HEK293 (cell line): ENCODE measurements around the gene HS1BP3.

Experiments
- CTCF ChIA-PET: fragments of 350-600 bp; formaldehyde crosslinking; extraction: SDS; loops from one replicate; lab custom pipeline; 2021; ENCODE audit warnings: antibody characterized with exemption; lab: Yijun Ruan, JAX
- POLR2A ChIA-PET: fragments of 300-600 bp; formaldehyde crosslinking; extraction: SDS; loops from one replicate; lab custom pipeline; 2020; ENCODE audit warnings: antibody characterized with exemption, inconsistent platforms; lab: Yijun Ruan, JAX
- H3K27ac ChIP-seq: fragments of 200-500 bp; sonication (Bioruptor generic); 2 replicates; pipeline ENCODE4 v1.5.1; 2014; ENCODE audit warnings: low read depth, low read length, control low read depth, inconsistent platforms; ENCODE audit errors: extremely low read depth
- H3K36me3 ChIP-seq, 2 experiments: fragments of 200-500 bp in 1 of 2; sonication (Bioruptor generic) in 1 of 2; 1 replicate in 1 of 2; 2 replicates in 1 of 2; pipeline ENCODE4 v1.5.1; 2014 to 2017; ENCODE audit warnings: inconsistent platforms in 2 of 2, low read length in 2 of 2; ENCODE audit not compliant: control insufficient read depth in 2 of 2, insufficient read depth in 1 of 2
- H3K4me1 ChIP-seq: fragments of 200-500 bp; sonication (Bioruptor generic); 2 replicates; pipeline ENCODE4 v1.5.1; 2014; ENCODE audit warnings: mild to moderate bottlenecking, low read length, inconsistent platforms; ENCODE audit not compliant: control insufficient read depth, insufficient read depth
- H3K4me3 ChIP-seq: 2 replicates; pipeline ENCODE4 v1.5.1; 2011; ENCODE audit warnings: low read depth, mild to moderate bottlenecking, control low read depth, low read length, moderate library complexity
- H3K9me3 ChIP-seq: fragments of 200-500 bp; sonication (Bioruptor generic); 2 replicates; pipeline ENCODE4 v1.5.1; 2014; ENCODE audit warnings: low read depth, low read length, inconsistent platforms; ENCODE audit not compliant: control insufficient read depth, insufficient read depth
- BCL11A ChIP-seq: fragments of 450-650 bp; formaldehyde crosslinking; IDR thresholded peaks from 2 replicates; pipeline ENCODE4 v1.5.1; 2016; ENCODE audit warnings: low read depth, missing biosample characterization, missing genetic modification characterization
- KLF1 ChIP-seq: fragments of 450-650 bp; formaldehyde crosslinking; IDR thresholded peaks from 2 replicates; pipeline ENCODE4 v1.5.1; 2016; ENCODE audit warnings: missing biosample characterization, missing genetic modification characterization
- KLF10 ChIP-seq: fragments of 450-650 bp; IDR thresholded peaks from 2 replicates; pipeline ENCODE4 v1.5.1; 2018; ENCODE audit warnings: missing biosample characterization, mild to moderate bottlenecking, missing genetic modification characterization
- KLF9 ChIP-seq: fragments of 450-650 bp; formaldehyde crosslinking; IDR thresholded peaks from 2 replicates; pipeline ENCODE4 v1.5.1; 2016; ENCODE audit warnings: missing biosample characterization, missing genetic modification characterization, low read depth
- MEIS1 ChIP-seq: sonication (generic); formaldehyde crosslinking; IDR thresholded peaks from 2 replicates; pipeline ENCODE4 v1.8.1; 2022; ENCODE audit warnings: missing genetic modification reagents, mild to moderate bottlenecking, borderline replicate concordance
- SCRT1 ChIP-seq: fragments of 450-650 bp; formaldehyde crosslinking; IDR thresholded peaks from 2 replicates; pipeline ENCODE4 v1.5.1; 2016; ENCODE audit warnings: missing biosample characterization, missing genetic modification characterization, borderline replicate concordance
- YY1 ChIP-seq: fragments of 450-650 bp; formaldehyde crosslinking; IDR thresholded peaks from 2 replicates; pipeline ENCODE4 v1.5.1; 2018; ENCODE audit warnings: missing biosample characterization, missing genetic modification characterization
- ZFHX2 ChIP-seq: fragments of 450-650 bp; formaldehyde crosslinking; conservative IDR thresholded peaks from 2 replicates; pipeline ENCODE4 v1.5.1; 2016; ENCODE audit warnings: missing biosample characterization, missing genetic modification characterization
- ZNF10 ChIP-seq: fragments of 450-650 bp; formaldehyde crosslinking; IDR thresholded peaks from 2 replicates; pipeline ENCODE4 v1.5.1; 2017; ENCODE audit warnings: missing biosample characterization, missing genetic modification characterization
- ZNF174 ChIP-seq: fragments of 450-650 bp; formaldehyde crosslinking; IDR thresholded peaks from 2 replicates; pipeline ENCODE4 v1.5.0; 2017; ENCODE audit warnings: missing biosample characterization, mild to moderate bottlenecking, missing genetic modification characterization
- ZNF341 ChIP-seq: fragments of 450-650 bp; formaldehyde crosslinking; IDR thresholded peaks from 2 replicates; pipeline ENCODE4; 2016; ENCODE audit warnings: low read depth, missing biosample characterization, missing genetic modification characterization
- ZNF366 ChIP-seq: fragments of 450-650 bp; formaldehyde crosslinking; conservative IDR thresholded peaks from 2 replicates; pipeline ENCODE4 v1.5.1; 2016; ENCODE audit warnings: missing biosample characterization, missing genetic modification characterization
- ZNF394 ChIP-seq: fragments of 450-650 bp; formaldehyde crosslinking; IDR thresholded peaks from 2 replicates; pipeline ENCODE4 v1.5.1; 2016; ENCODE audit warnings: missing biosample characterization, missing genetic modification characterization, mild to moderate bottlenecking, moderate library complexity, borderline replicate concordance
- ZNF426 ChIP-seq: fragments of 450-650 bp; formaldehyde crosslinking; IDR thresholded peaks from 2 replicates; pipeline ENCODE4 v1.5.1; 2017; ENCODE audit warnings: missing biosample characterization, missing genetic modification characterization, mild to moderate bottlenecking, inconsistent platforms, moderate library complexity
- ZNF48 ChIP-seq: fragments of 450-650 bp; formaldehyde crosslinking; IDR thresholded peaks from 2 replicates; pipeline ENCODE4 v1.5.1; 2016; ENCODE audit warnings: missing biosample characterization, missing genetic modification characterization
- ZNF561 ChIP-seq: fragments of 450-650 bp; IDR thresholded peaks from 2 replicates; pipeline ENCODE4 v1.5.1; 2018; ENCODE audit warnings: missing biosample characterization, missing genetic modification characterization, borderline replicate concordance
- ZNF645 ChIP-seq: fragments of 450-650 bp; formaldehyde crosslinking; IDR thresholded peaks from 2 replicates; pipeline ENCODE4; 2016; ENCODE audit warnings: missing biosample characterization, missing genetic modification characterization
- ZNF76 ChIP-seq: fragments of 450-650 bp; formaldehyde crosslinking; IDR thresholded peaks from 2 replicates; pipeline ENCODE4; 2016; ENCODE audit warnings: low read depth, missing biosample characterization, missing genetic modification characterization, borderline replicate concordance
- ZSCAN16 ChIP-seq: fragments of 450-650 bp; formaldehyde crosslinking; IDR thresholded peaks from 2 replicates; pipeline ENCODE4 v1.5.1; 2016; ENCODE audit warnings: missing biosample characterization, missing genetic modification characterization
- TF ChIP-seq, protein P1 (sequence below): fragments of 450-650 bp; formaldehyde crosslinking; IDR thresholded peaks from 2 replicates; pipeline ENCODE4 v1.5.1; 2016; ENCODE audit warnings: missing biosample characterization, missing genetic modification characterization
- TF ChIP-seq, protein P2 (sequence below): fragments of 450-650 bp; formaldehyde crosslinking; IDR thresholded peaks from 2 replicates; pipeline ENCODE4 v1.5.1; 2016; ENCODE audit warnings: missing biosample characterization, missing genetic modification characterization, borderline replicate concordance
- TF ChIP-seq, protein P3 (sequence below): fragments of 450-650 bp; formaldehyde crosslinking; optimal IDR thresholded peaks from 2 replicates; pipeline ENCODE3; 2016; ENCODE audit warnings: missing biosample characterization, mild to moderate bottlenecking, missing genetic modification characterization
- TF ChIP-seq, protein P4 (sequence below): fragments of 450-650 bp; formaldehyde crosslinking; IDR thresholded peaks from 2 replicates; pipeline ENCODE4 v1.5.1; 2017; ENCODE audit warnings: missing biosample characterization, missing genetic modification characterization

HS1BP3 gene

GRCh38 chr2:20667151-20667530 is 16.2 kb upstream of the HS1BP3 start (continued):
- TF ChIP-seq ZNF394 (tag by site-specific recombination), result no peak
- TF ChIP-seq, protein P1, sequence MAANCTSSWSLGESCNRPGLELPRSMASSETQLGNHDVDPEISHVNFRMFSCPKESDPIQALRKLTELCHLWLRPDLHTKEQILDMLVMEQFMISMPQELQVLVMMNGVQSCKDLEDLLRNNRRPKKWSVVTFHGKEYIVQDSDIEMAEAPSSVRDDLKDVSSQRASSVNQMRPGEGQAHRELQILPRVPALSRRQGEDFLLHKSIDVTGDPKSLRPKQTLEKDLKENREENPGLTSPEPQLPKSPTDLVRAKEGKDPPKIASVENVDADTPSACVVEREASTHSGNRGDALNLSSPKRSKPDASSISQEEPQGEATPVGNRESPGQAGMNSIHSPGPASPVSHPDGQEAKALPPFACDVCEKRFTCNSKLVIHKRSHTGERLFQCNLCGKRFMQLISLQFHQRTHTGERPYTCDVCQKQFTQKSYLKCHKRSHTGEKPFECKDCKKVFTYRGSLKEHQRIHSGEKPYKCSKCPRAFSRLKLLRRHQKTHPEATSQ, result no peak

GRCh38 chr2:20666304-20667150 is 15.6 kb upstream of the HS1BP3 start, which contains the start of gene GDF7:
TSS of gene GDF7 (plus strand) at chr2:20667144. CDS start at chr2:20667240, 96 bp downstream.
- peaks cover 0 to 20% of the 10 kb centered on the region in 2 experiments; a peak in 1 of 3 replicates for H3K36me3 ChIP-seq
- H3K4me1 ChIP-seq, result no peaks in the 10 kb centered on the region
- H3K9me3 ChIP-seq, result no peaks in the 10 kb centered on the region
- peak within 1 kb of the TSS; percentile 49 for H3K4me3 ChIP-seq
- CTCF ChIA-PET, result interaction anchor here (0.6 to 1.6 kb wide), 9 partner anchors 9 to 451 kb away, joined by 3 to 13 read pairs (median 5); partner anchors contain the start of gene HS1BP3
- POLR2A ChIA-PET, result interaction anchor here (1.4 to 1.8 kb wide), 2 partner anchors 15 to 220 kb away, joined by 6 to 7 read pairs; partner anchors contain the start of genes HS1BP3 and RHOB
- H3K27ac ChIP-seq, result peak within 1 kb of the TSS; percentile 37; the same call in 1 of the 2 replicates
- no peak for TF ChIP-seq ZNF48 (tag by site-specific recombination)
- no peak for TF ChIP-seq YY1
- TF ChIP-seq, protein P2, sequence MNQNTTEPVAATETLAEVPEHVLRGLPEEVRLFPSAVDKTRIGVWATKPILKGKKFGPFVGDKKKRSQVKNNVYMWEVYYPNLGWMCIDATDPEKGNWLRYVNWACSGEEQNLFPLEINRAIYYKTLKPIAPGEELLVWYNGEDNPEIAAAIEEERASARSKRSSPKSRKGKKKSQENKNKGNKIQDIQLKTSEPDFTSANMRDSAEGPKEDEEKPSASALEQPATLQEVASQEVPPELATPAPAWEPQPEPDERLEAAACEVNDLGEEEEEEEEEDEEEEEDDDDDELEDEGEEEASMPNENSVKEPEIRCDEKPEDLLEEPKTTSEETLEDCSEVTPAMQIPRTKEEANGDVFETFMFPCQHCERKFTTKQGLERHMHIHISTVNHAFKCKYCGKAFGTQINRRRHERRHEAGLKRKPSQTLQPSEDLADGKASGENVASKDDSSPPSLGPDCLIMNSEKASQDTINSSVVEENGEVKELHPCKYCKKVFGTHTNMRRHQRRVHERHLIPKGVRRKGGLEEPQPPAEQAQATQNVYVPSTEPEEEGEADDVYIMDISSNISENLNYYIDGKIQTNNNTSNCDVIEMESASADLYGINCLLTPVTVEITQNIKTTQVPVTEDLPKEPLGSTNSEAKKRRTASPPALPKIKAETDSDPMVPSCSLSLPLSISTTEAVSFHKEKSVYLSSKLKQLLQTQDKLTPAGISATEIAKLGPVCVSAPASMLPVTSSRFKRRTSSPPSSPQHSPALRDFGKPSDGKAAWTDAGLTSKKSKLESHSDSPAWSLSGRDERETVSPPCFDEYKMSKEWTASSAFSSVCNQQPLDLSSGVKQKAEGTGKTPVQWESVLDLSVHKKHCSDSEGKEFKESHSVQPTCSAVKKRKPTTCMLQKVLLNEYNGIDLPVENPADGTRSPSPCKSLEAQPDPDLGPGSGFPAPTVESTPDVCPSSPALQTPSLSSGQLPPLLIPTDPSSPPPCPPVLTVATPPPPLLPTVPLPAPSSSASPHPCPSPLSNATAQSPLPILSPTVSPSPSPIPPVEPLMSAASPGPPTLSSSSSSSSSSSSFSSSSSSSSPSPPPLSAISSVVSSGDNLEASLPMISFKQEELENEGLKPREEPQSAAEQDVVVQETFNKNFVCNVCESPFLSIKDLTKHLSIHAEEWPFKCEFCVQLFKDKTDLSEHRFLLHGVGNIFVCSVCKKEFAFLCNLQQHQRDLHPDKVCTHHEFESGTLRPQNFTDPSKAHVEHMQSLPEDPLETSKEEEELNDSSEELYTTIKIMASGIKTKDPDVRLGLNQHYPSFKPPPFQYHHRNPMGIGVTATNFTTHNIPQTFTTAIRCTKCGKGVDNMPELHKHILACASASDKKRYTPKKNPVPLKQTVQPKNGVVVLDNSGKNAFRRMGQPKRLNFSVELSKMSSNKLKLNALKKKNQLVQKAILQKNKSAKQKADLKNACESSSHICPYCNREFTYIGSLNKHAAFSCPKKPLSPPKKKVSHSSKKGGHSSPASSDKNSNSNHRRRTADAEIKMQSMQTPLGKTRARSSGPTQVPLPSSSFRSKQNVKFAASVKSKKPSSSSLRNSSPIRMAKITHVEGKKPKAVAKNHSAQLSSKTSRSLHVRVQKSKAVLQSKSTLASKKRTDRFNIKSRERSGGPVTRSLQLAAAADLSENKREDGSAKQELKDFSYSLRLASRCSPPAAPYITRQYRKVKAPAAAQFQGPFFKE (tag by site-specific recombination), result no peak
- no peak for TF ChIP-seq ZNF561 (tag by site-specific recombination)
- no peak for TF ChIP-seq ZNF174 (tag by site-specific recombination)
- TF ChIP-seq, protein P3, sequence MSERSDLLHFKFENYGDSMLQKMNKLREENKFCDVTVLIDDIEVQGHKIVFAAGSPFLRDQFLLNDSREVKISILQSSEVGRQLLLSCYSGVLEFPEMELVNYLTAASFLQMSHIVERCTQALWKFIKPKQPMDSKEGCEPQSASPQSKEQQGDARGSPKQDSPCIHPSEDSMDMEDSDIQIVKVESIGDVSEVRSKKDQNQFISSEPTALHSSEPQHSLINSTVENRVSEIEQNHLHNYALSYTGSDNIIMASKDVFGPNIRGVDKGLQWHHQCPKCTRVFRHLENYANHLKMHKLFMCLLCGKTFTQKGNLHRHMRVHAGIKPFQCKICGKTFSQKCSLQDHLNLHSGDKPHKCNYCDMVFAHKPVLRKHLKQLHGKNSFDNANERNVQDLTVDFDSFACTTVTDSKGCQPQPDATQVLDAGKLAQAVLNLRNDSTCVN (tag by site-specific recombination), result peak; percentile 62
- TF ChIP-seq ZNF76 (tag by site-specific recombination), result no peak
- TF ChIP-seq ZNF10 (tag by site-specific recombination), result no peak
- TF ChIP-seq KLF10 (tag by site-specific recombination), result no peak
- peak; percentile 60 for TF ChIP-seq KLF9 (tag by site-specific recombination)
- TF ChIP-seq BCL11A, result no peak
- TF ChIP-seq, protein P4, sequence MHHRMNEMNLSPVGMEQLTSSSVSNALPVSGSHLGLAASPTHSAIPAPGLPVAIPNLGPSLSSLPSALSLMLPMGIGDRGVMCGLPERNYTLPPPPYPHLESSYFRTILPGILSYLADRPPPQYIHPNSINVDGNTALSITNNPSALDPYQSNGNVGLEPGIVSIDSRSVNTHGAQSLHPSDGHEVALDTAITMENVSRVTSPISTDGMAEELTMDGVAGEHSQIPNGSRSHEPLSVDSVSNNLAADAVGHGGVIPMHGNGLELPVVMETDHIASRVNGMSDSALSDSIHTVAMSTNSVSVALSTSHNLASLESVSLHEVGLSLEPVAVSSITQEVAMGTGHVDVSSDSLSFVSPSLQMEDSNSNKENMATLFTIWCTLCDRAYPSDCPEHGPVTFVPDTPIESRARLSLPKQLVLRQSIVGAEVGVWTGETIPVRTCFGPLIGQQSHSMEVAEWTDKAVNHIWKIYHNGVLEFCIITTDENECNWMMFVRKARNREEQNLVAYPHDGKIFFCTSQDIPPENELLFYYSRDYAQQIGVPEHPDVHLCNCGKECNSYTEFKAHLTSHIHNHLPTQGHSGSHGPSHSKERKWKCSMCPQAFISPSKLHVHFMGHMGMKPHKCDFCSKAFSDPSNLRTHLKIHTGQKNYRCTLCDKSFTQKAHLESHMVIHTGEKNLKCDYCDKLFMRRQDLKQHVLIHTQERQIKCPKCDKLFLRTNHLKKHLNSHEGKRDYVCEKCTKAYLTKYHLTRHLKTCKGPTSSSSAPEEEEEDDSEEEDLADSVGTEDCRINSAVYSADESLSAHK (tag by site-specific recombination), result no peak
- peak; percentile 85 for TF ChIP-seq ZFHX2
- no peak for TF ChIP-seq MEIS1 (CRISPR knock-in tag)
- no peak for TF ChIP-seq ZNF426
- TF ChIP-seq SCRT1 (tag by site-specific recombination), result no peak
- peak; percentile 59 for TF ChIP-seq KLF1 (tag by site-specific recombination)
- no peak for TF ChIP-seq ZNF645
- no peak for TF ChIP-seq ZSCAN16
- TF ChIP-seq ZNF366 (tag by site-specific recombination), result no peak
- TF ChIP-seq ZNF341, result peak; percentile 68
